HG02588 (cell line): ENCODE results near the gene CHCHD3.

Experiments used
- ATAC-seq: cut with Tn5 transposase; IDR thresholded peaks from one replicate; pipeline ENCODE4 v1.9.1; 2021; ENCODE audit warnings: mild to moderate bottlenecking, moderate library complexity; ENCODE audit not compliant: unreplicated experiment

CHCHD3 gene

DNA sequence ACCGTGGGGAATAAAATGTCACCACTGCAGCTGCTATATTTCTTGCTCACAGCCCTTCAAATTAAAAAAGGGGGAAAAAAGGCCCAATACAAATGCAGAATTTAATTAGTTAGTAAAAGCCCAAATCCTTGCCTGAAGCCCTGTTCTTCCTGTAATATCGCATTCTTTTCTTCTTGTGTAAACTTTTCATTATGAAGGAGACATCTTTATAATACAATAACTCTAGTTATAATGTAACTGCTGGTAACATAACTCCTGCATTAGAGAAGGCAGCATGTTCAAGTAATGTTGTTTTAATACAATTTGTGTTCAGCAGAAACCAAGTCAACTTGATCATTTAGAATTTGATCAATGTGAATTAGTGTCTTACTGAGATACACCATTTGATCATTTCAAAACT lies 250.9 kb downstream of the CHCHD3 start:
- no peak for ATAC-seq

DNA sequence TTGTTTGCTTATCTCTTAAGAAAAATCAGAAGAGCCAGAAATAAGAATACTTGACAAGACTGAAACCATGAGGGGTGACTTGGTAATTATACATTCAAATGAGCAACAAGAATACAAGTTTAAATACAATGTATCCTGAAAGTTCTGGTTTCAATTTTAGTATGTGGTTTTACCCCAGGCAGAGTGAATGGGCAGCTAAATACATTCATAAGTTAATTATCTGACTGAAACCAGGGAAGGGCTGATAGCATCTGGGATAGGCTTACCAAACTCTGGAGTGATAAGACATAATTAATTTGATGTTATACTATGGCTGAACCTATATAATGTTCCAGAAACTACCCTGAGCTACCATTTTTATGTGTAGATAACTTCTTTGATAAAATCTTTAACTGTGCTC lies 253.4 kb downstream of the CHCHD3 start:
- no peak for ATAC-seq

DNA sequence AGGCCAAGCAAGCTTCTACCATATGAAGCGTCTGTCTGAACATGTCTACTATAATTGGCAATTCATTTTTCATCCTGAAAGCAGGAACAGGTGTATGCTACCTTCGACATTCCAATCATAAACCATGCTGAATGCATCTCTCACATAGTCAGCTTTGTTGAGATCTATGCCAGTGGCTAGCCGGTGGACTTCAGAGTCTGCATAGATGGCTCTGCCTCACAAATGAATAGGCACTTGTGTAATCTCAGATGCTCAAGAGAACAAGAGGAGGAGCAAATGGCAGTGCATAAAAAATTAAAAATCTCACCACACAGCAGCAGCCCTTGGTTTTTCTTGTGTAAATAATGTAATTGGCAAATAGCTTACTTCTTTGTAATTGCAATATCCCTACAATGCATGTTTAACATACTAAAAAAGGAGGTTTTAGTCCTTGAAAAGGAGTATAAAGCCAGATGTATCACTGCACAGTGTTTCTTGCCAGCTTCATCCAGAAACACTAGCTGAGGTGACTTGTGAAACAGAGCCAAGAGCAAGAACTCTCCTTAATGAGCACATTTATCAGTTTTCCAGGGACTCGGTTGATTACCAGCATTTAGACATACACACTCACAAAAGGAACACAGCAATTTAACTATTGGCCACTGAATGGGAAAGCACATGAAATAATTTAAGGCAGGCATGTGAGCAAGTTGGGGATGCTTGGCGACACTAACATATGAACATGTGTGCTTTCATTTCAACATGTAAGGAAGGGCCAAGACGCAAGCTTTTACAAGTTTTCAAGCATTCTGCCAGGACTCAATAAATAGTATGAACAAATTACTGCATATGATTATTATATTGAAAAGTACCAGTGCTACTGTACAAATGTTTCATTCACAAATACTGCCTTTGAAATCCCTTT lies 255.7 kb downstream of the CHCHD3 start:
- ATAC-seq, result no peak

DNA sequence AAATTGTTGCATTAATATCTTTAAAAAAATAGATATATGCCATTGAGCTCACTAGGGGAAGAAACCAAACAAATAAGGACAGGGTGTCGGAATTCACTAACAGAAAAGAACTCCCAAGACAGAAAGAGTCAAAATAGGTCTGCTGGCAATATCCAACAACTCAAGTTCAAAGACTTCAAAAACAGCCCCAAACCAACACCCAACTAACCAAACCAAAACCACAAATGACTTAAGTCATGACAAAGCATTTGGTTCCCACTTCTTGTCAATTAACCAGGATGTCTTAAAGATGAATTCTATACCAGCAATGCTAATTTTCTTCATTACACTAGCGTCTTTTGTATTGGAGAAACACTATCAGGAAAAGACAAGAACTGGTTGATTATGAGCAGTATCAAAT lies 256.7 kb downstream of the CHCHD3 start:
- ATAC-seq, result no peak

DNA sequence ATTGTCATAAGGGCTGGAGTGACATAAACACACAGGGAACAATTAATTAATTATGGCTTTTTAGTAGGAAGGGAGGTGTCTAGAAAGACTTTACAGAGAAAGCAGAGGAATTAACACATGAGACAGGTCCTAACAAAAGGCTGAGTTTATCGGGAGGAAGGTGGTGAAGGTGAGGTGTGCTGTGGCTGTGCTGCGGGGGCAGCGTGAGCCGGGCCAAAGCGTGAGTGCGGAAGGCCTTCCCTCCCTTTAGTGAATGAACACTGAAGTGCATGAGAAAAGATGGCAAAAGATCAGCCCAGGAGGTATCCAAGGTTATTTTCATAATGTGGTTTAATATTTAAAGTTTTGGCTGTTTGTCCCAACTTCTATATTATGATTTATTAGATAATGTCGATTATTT lies 262.2 kb downstream of the CHCHD3 start:
- ATAC-seq, result no peak

DNA sequence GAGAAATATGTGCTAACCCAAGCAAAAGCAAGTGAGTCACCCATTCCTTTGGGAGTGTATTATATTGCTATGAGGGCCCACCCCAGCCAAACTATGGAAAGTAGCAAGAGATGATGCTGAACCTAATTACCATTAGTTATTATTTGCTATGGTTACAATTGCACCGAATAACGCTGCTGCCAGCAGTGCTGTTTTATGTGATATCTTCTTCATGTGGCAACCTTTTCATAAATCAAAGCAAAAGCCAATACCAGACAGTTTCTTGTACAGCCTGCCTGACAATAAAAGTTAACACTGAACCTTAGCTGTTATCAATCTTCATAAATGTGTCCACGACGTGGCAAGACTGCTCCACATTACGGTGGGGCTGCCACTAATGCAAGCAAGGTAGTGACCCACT lies 263.9 kb downstream of the CHCHD3 start:
- ATAC-seq, result no peak

DNA sequence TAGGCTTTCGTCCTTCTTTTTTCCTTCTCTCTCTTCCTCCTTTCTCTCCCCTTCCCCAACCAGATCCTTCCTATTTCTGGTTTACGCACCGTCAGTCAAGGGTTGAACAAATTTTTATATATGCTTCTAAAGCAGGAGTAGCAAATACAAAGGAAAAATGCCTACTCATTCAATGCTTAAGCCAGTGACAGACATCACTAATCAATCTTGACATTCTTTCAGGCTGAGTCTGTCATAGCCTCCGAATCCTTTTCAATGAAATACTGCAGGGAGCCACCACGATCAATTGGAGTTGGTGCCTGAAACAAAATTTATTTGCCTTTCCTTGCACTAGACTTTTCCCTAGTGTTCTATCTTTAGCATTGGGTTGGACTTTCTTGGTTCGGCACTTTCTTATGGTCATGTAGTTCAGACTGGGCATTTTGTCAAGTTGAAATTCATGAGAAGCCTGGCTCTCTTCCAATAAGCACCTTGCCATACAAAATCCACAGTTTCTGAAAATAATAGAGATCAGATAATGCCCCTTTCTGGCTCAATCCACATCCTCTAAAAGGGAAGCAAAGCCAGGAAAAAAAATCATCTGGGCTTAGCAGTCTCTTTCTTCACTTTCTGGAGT lies 266.1 kb downstream of the CHCHD3 start:
- no peak for ATAC-seq

DNA sequence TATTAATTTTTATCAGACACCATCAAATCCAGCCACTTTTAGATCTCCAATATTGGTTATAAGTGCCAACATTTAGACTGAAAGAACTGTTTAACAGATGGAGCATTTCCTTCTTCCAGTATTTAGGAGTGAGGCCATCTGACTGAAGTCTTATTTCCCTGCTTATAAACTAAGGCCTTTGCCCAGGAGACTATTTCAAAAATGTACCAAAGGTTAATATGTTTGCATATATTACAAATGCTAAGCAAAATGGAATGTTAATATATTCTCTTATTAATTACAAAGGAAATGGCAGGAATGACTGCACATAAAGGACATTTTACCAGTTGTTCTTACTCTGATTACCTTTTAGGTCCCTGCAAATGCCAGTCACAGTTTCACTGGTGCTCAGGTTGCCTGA lies 266.8 kb downstream of the CHCHD3 start:
- no peak for ATAC-seq

DNA sequence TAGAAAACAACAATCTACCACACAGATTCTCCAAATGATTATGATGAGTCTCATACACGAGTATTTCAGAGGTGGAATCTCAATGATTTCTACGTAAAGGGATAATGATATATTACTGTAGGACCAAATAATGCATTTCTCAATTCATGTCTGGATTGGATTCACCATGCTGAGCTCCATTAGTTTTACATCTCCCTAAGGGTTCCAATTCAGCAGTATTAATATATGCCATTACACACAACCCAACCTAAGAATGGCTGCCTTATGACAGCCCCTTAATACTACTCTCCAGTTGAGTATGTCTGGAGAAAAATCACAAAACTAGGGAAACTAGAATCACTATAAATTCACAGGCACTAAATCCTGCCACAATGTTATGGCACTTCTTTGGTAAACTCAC lies 271.3 kb downstream of the CHCHD3 start:
- no peak for ATAC-seq

DNA sequence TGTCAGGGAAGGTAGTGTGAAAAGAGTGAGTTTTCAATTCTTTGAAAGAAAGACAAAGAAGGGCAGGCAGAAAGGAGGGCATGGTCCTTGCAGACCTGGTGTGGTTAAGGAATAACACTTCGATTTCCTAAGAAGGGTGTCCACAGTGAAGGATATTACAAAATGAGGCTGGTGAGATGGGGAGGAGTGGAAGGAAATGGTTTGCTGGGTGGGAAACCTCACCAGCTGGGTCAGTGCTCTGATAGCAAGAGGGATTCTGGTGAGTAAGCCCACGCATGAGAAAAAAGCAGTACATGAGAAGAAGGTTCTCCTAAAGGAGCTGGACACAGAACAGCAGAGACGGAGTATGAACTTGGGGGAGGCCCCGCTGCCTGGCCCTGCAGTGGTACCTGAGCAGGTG lies 275.1 kb downstream of the CHCHD3 start:
- ATAC-seq, result no peak

DNA sequence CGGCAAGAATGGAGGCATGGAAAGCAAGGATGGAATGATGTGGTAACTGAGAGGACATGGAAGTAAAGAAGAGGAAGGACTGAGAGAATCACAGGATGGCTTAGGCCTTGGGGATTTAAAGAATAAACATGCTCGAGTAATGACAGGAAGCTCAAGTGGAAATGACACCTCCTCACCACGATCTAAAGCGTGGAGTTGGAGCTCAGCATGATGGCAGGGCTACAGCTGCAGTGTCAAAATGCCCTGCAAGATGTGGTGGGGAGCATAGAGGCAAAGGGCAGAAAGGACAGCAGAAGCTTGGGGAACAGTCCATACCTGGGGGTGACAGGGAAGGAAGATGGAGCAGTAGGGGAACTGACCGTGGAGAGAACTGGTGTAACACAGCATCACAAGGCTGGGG lies 276.1 kb downstream of the CHCHD3 start:
- ATAC-seq, result no peak

DNA sequence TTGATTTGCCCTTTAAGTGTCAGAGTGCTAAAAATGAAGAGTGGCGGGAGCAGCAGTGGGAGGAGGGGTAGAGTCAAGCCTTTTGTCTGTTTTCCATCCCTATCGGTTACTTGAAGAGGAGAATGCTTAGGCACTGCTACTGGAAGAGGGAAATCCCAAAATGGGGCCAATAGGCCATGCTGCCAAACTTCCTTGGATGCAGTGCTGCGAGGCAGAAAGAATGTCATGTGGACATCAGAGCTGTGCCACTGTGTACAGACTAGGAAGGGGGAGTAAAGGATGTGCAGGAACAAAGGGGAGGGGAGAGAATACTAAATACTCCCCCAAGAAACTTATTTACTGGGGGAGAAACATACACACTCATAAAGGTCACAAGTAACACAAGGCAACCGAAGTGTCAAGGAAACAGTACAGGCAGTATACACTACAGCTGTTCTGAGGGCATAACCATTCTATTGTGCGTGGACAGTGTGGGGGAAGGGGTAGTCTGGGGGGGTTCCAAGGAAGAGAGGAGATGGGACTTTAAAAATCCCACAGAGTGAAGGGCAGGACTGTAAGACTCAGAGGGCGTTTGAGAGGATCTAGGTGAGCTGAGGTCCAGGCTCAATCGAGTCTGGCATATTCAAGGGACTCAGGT lies 276.9 kb downstream of the CHCHD3 start:
- no peak for ATAC-seq

DNA sequence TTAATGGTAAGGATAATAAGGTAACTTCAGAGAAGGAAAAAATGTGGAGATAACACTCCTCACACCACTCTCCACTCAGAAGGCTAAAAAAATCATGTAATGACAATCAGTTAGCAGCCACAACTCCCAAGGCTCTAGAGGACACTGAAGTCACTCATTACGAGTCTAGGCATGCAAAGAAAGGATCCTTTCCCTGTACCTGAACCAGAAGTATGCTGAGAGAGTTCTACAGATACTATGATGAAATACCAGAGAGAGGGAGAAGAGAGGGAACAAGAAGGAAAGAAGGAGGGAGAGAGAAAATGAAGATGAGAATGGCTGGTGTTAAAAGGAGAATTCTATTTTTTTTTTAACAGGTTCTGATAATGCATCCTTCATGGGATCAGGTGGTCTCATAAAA lies 281.4 kb downstream of the CHCHD3 start:
- no peak for ATAC-seq

DNA sequence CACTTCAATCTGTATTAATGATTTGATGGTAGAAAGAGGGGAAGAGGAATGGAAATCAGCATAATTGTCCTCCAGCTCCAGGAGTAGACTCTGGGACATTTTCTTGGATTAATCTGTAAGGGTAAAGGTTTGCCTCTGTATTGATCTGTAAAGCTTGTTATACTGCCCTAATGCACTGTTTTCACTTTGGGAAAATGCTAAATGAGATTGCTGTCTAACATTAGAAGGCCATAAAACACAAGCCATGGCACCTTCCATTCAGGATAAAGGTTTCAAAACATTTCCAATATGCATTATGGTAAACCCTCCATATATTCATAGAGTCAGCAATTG lies 282.8 kb downstream of the CHCHD3 start:
- ATAC-seq, result no peak

DNA sequence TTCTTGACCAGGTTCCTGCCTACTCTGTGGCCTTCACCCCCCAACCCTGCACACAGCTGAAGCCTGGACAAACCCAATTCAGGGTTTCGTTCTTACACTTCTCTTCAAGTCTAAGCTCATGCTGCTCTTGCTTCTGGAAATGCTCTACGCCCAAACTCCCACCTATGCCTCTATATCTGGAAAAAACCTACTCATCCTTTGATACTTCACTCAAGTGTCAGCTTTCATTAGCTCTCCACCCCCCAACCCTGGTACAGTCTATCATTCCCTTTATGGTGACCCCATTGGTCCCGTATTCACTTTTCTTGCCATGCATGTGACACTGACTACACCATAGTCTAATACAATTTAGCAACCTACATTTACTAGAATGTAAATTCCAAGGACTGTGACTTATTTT lies 284.7 kb downstream of the CHCHD3 start:
- no peak for ATAC-seq

DNA sequence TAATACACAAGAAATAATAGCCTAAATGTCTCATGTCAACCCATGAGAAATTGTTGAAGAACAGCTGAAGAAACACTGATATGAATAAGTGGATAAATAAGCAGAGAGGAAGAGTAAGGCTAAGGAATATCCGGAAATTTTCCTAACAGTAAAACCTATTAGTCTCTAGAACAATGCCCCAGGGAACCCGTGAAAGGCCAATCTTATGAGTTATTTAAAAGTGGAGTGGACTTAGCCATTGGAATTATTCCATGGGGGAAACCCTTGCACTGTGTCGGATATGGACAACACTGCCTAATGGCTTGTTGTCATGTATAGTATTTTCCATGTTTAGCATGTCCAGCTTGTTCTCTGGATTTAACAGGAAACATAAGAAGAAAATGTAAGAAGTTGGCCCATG lies 288.4 kb downstream of the CHCHD3 start:
- no peak for ATAC-seq

DNA sequence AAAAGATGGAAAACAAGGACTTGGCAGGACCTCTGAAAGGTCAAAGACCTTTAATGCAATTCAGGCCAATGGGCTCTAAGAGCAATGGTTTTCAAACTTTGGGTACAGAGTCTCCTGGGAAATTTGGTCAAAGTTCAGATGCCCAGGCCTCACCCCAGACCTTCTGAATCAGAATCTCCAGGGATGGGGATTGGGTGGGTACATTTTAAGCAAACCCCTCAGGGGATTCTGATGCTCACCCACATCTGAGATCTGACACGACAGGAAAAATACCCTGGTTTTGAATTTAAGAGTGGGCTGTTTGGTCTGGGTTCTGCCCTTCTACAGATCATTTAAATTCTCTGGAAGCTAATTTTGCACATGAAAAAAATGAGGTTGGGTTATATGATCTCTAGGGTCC lies 290.9 kb downstream of the CHCHD3 start:
- ATAC-seq, result no peak

DNA sequence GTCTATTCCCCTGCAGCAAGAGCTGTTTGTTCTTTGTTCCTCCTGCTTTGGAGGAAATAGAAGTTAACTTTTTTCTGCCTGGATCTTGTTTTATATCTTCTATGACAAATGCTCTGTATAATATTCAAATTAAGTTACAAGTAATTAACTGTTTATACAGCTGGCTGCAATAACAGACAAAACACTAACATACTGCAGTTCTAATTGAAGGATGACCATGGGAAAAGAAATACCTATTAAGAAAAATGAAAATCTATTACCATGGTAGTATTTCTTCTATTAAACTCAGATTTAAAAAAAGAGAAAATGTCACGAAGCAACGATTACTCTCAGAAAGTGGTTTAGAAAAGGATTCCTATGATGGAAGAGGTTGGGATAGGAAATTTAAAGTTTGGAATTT lies 291.8 kb downstream of the CHCHD3 start:
- ATAC-seq, result no peak

DNA sequence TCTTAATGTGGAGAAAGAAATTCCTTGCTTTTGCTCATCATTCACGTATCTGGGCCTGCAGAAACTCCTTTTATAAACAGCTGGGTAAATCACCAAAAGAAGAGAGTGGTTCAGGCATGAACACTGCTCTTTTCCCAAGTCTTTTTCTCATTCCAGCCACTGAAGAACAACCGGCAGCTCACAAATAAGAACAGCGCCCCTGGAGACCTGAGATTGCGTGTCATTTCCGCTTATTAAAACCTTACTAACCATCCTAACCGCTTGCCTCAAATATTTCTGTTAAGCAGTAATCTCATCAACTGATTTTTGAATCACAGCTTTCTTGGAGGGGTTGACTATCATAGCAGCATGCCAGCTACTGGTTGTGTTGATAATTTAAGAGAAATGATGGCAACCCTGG lies 292.6 kb downstream of the CHCHD3 start:
- no peak for ATAC-seq

DNA sequence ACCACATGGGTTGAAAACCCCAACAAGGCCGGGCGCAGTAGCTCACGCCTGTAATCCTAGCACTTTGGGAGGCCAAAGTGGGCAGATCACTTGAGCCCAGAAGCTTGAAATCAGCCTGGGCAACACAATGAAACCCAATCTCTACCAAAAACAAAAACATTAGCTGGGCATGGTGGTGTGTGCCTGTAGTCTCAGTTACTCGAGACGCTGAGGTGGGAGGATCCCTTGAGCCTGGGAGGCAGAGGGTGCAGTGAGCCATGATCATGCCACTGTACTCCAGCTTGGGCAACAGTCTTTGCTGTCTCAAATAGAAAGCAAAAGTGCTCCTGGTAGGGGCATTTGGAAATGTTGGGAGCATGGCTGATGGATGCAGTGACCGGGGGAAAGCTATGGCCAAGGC lies 296.0 kb downstream of the CHCHD3 start:
- ATAC-seq, result no peak

DNA sequence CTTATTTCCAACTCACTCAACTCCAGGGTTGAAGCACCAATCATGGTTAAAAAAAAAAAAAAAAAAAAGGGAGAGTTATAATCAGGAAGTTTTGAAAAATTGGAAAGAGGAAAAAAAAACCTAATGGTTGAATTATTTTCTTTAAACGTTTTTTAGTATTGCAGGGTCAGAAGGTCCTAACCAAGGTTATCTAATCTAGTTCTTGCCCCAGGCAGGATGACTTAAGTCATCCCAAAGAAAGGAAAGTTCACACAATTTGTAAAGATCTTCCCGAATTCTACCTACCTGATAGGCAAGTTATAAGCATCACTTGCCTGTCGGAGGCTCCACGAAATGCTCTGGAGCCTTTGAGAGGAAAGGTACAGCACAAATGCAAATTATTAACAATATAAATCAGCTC lies 297.5 kb downstream of the CHCHD3 start:
- no peak for ATAC-seq

DNA sequence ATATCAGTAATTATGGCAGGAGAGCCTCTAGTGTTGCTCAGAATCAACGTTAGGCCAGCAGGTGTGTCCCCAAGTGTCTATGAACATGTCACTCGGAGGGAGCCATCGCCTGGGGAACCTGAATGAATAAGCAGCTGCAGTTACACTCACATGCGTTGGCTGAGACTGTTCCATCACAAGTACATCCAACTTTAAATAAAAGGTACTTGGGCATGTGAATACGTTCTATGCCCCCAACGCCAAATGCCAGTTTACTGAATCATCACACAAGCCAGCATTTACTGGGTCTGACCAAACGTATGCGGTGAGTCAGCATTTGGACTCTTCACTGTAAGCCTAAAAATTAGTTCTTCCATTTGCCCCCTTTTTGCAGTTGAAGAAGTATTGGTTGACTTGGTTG lies 298.1 kb downstream of the CHCHD3 start:
- no peak for ATAC-seq
